ENCODE data around the gene UNC5C. TPM values are rescaled to one million over a fixed set of nuclear protein-coding genes. Genes with fewer than 3 reads are reported as not detected.

The UNC5C gene
- total RNA-seq, 4 donors from 2014 or later: 1.6 to 4.4 (median 3.2) TPM

GRCh38 chr4:95183656-95184408 is 364.9 kb downstream of the UNC5C start:
- no peak overlapping the region for H3K27ac ChIP-seq
- H3K27me3 ChIP-seq: no peaks in the 10 kb centered on the region
- H3K4me1 ChIP-seq: no peaks in the 10 kb centered on the region
- no peak for TF ChIP-seq POLR2AphosphoS5 (IDR thresholded peaks at IDR 0.05)
- TF ChIP-seq POLR2A (IDR thresholded peaks at IDR 0.05): no peak
- TF ChIP-seq EP300 (IDR thresholded peaks at IDR 0.05): no peak
- no peak for TF ChIP-seq CTCF (IDR thresholded peaks at IDR 0.05)
- WGBS, 2 donors (ENCODE audit: low coverage in 1 of 2): 73 to 75% methylated on average over 5 of the region's 5 CpGs
- H3K4me3 ChIP-seq: no peak overlapping the region
- no peaks in the 10 kb centered on the region for H3K9me3 ChIP-seq
- no peak for ATAC-seq
- H3K36me3 ChIP-seq: peaks cover 0 to 11% of the 10 kb centered on the region in 2 donors

GRCh38 chr4:95181996-95182306 is 366.8 kb downstream of the UNC5C start:
- Histone ChIP-seq H3K27ac (no peak overlapping the region), H3K4me3 (no peak overlapping the region), H3K4me1 (no peaks in the 10 kb centered on the region), H3K9me3 (no peaks in the 10 kb centered on the region), H3K36me3 (peaks cover 0 to 24% of the 10 kb centered on the region in 2 donors), H3K27me3 (no peaks in the 10 kb centered on the region)
- TF ChIP-seq CTCF (IDR thresholded peaks at IDR 0.05) (no peak), POLR2AphosphoS5 (IDR thresholded peaks at IDR 0.05) (no peak), POLR2A (IDR thresholded peaks at IDR 0.05) (no peak), EP300 (IDR thresholded peaks at IDR 0.05) (no peak)
- ATAC-seq: no peak
- 32 to 50% methylated on average over 2 of the region's 2 CpGs for WGBS, 2 donors (ENCODE audit: low coverage in 1 of 2)

- TF ChIP-seq POLR2AphosphoS5 (IDR thresholded peaks at IDR 0.05): no peak
- no peak for TF ChIP-seq EP300 (IDR thresholded peaks at IDR 0.05)
- TF ChIP-seq POLR2A (IDR thresholded peaks at IDR 0.05): no peak
- TF ChIP-seq CTCF (IDR thresholded peaks at IDR 0.05): no peak
- Histone ChIP-seq H3K9me3 (no peaks in the 10 kb centered on the region), H3K27ac (no peak overlapping the region), H3K4me1 (no peaks in the 10 kb centered on the region), H3K27me3 (no peaks in the 10 kb centered on the region), H3K4me3 (no peak overlapping the region), H3K36me3 (peaks cover 0 to 25% of the 10 kb centered on the region in 2 donors)
- ATAC-seq: no peak
- 46 to 53% methylated on average over 10 to 16 of the region's 18 CpGs for WGBS, 2 donors (ENCODE audit: low coverage in 1 of 2)
Observed at GRCh38 chr4:95181243-95181995, 367.4 kb downstream of the UNC5C start.

- Histone ChIP-seq H3K9me3 (no peaks in the 10 kb centered on the region), H3K27ac (no peak overlapping the region), H3K4me1 (no peaks in the 10 kb centered on the region), H3K36me3 (peaks cover 0 to 25% of the 10 kb centered on the region in 2 donors), H3K27me3 (no peaks in the 10 kb centered on the region), H3K4me3 (no peak overlapping the region)
- ATAC-seq: no peak
- 50 to 65% methylated on average over 4 to 7 of the region's 10 CpGs for WGBS, 2 donors (ENCODE audit: low coverage in 1 of 2)
- no peak for TF ChIP-seq CTCF (IDR thresholded peaks at IDR 0.05)
- TF ChIP-seq POLR2AphosphoS5 (IDR thresholded peaks at IDR 0.05): no peak
- no peak for TF ChIP-seq POLR2A (IDR thresholded peaks at IDR 0.05)
- TF ChIP-seq EP300 (IDR thresholded peaks at IDR 0.05): no peak
Observed at GRCh38 chr4:95180531-95181242, 368.1 kb downstream of the UNC5C start.
